Stimulated activated CD8-positive, alpha-beta memory T cell treated with anti-CD3 and anti-CD28 coated beads, Interleukin-2, amount 100 ng/mL, for 1 hour (primary cell): ENCODE results near the gene RHOB.
"Not testable (repeated sequence)": the region's sequence is repeated elsewhere in the genome, so short reads cannot be mapped to it uniquely, and the experiment has no call there.

Experiments
- DNase-seq, 2 donors: peaks; one replicate each; pipeline ENCODE4 v3.0.0-alpha.2; 2020; ENCODE audit warnings: low read depth in 2 of 2

RHOB gene

GRCh38 chr2:20422402-20423271 is 24.2 kb upstream of the RHOB start:
- no peak for DNase-seq

- no peak for DNase-seq
Observed at GRCh38 chr2:20423359-20423758, 23.5 kb upstream of the RHOB start.

- no peak for DNase-seq
Observed at GRCh38 chr2:20423847-20424246, 23.0 kb upstream of the RHOB start.

- DNase-seq, result peak in 1 of 2 donors; percentile 6
Observed at GRCh38 chr2:20424300-20425290, 22.3 kb upstream of the RHOB start.

GRCh38 chr2:20425371-20425881 is 21.4 kb upstream of the RHOB start:
- DNase-seq, result no peak

- no peak for DNase-seq
Observed at GRCh38 chr2:20425884-20426283, 21.0 kb upstream of the RHOB start.

GRCh38 chr2:20427931-20428526 is 18.8 kb upstream of the RHOB start:
- no peak for DNase-seq

GRCh38 chr2:20428717-20429490 is 18.0 kb upstream of the RHOB start:
- DNase-seq, result no peak

GRCh38 chr2:20429528-20429927 is 17.3 kb upstream of the RHOB start:
- no peak for DNase-seq

- DNase-seq, result no peak
Observed at GRCh38 chr2:20430035-20430434, 16.8 kb upstream of the RHOB start.

GRCh38 chr2:20430461-20431300 is 16.2 kb upstream of the RHOB start:
- no peak for DNase-seq

GRCh38 chr2:20431301-20431698 is 15.6 kb upstream of the RHOB start:
- no peak for DNase-seq

GRCh38 chr2:20431772-20432171 is 15.1 kb upstream of the RHOB start:
- DNase-seq, result no peak

GRCh38 chr2:20432714-20433113 is 14.2 kb upstream of the RHOB start:
- no peak for DNase-seq

GRCh38 chr2:20433249-20433648 is 13.6 kb upstream of the RHOB start:
- DNase-seq, result no peak

GRCh38 chr2:20433946-20434553 is 12.8 kb upstream of the RHOB start:
- no peak for DNase-seq

GRCh38 chr2:20434588-20435294 is 12.1 kb upstream of the RHOB start:
- no peak for DNase-seq

GRCh38 chr2:20435456-20435855 is 11.4 kb upstream of the RHOB start:
- not testable (repeated sequence) for DNase-seq
